GM12878 (cell line): Measurements from ENCODE around the gene TRMT44. TPM values are rescaled to one million over a fixed set of nuclear protein-coding genes. Genes with fewer than 3 reads are reported as not detected.
A peak's percentile ranks its signal among the peaks of the same experiment; 100 is the strongest.

Experiments
- ATAC-seq: fragments of 200-7000 bp; cut with Tn5 transposase; 3 replicates; pipeline ENCODE4 v1.9.1; 2020; ENCODE audit warnings: mild to moderate bottlenecking, moderate library complexity
- Bru-seq: library from RNA; stranded (reverse); fragments of 400-500 nt; gene quantifications from one replicate; lab custom pipeline; 2021; lab: Mats Ljungman, UMichigan
- BruChase-seq, 2 experiments: library from RNA; stranded (reverse); fragments of 400-500 nt; gene quantifications; one replicate each; lab custom pipeline; 2021; lab: Mats Ljungman, UMichigan
- BruUV-seq: library from RNA; stranded (reverse); fragments of 400-500 nt; replicated peaks from 2 replicates; lab custom pipeline; 2021; lab: Mats Ljungman, UMichigan
- CTCF ChIA-PET: fragments of 300-600 bp; sonication (Branson Sonifier 250); formaldehyde crosslinking; extraction: SDS; loops from one replicate; lab custom pipeline; 2021; ENCODE audit warnings: inconsistent platforms; lab: Yijun Ruan, JAX
- POLR2A ChIA-PET: fragments of 350-600 bp; formaldehyde crosslinking; extraction: SDS; loops from one replicate; lab custom pipeline; 2021; ENCODE audit warnings: inconsistent platforms; lab: Charles Lee
- RAD21 ChIA-PET: fragments of 300-600 bp; sonication (Branson Sonifier 250); formaldehyde crosslinking; loops from one replicate; lab custom pipeline; 2023; ENCODE audit warnings: antibody characterized with exemption; ENCODE audit not compliant: unreplicated experiment; lab: Charles Lee
- SMC1A ChIA-PET: fragments of 300-600 bp; sonication (Branson Sonifier 250); formaldehyde crosslinking; loops from one replicate; lab custom pipeline; 2023; ENCODE audit not compliant: unreplicated experiment, uncharacterized antibody; lab: Charles Lee
- DNase-seq: peaks from one replicate; pipeline ENCODE4 v3.0.0-alpha.2; 2011; ENCODE audit warnings: low read depth, low spot score
- FAIRE-seq: peaks from 3 replicates; lab custom pipeline; 2011; peaks lifted over from hg19 to GRCh38; lab: Jason Lieb, UNC
- H2AFZ ChIP-seq: 2 replicates; pipeline ENCODE4 v1.6.0; 2011; ENCODE audit warnings: low read depth, low read length, control low read depth; ENCODE audit not compliant: control insufficient read depth
- H3K27ac ChIP-seq: 2 replicates; pipeline ENCODE4 v1.5.1; 2011; ENCODE audit warnings: control low read depth; ENCODE audit not compliant: control insufficient read depth, insufficient read depth
- H3K27me3 ChIP-seq, 2 experiments: replicated peaks in 1 of 2; 2 replicates each; pipeline versions ENCODE4 v1.6.0 to v1.6.1; 2011; ENCODE audit warnings: low read length in 1 of 2; ENCODE audit not compliant: control insufficient read depth in 2 of 2, insufficient read depth in 2 of 2
- H3K36me3 ChIP-seq, 2 experiments: 2 replicates each; pipeline ENCODE4 v1.5.1; 2011; ENCODE audit warnings: low read length in 1 of 2; ENCODE audit not compliant: control insufficient read depth in 2 of 2, insufficient read depth in 2 of 2
- H3K4me1 ChIP-seq: 2 replicates; pipeline ENCODE4 v1.6.1; 2011; ENCODE audit warnings: mild to moderate bottlenecking, low read length, moderate library complexity, mixed read lengths; ENCODE audit not compliant: control insufficient read depth, insufficient read depth
- H3K4me2 ChIP-seq: 2 replicates; pipeline ENCODE4 v1.6.0; 2011; ENCODE audit warnings: control low read depth; ENCODE audit not compliant: control insufficient read depth, insufficient read depth
- H3K4me3 ChIP-seq: fragments of 200-600 bp; sonication (generic); 2 replicates; pipeline ENCODE4 v1.5.1; 2016
- H3K79me2 ChIP-seq: 2 replicates; pipeline ENCODE4 v1.6.0; 2011; ENCODE audit warnings: low read length; ENCODE audit not compliant: control insufficient read depth, insufficient read depth
- H3K9ac ChIP-seq: 2 replicates; pipeline ENCODE4 v1.8.0; 2011; ENCODE audit warnings: low read length, control low read depth, mixed read lengths; ENCODE audit not compliant: control insufficient read depth, insufficient read depth
- H3K9me3 ChIP-seq: replicated peaks from 3 replicates; pipeline ENCODE4 v1.5.1; 2011; ENCODE audit warnings: mild to moderate bottlenecking, low read length; ENCODE audit not compliant: control insufficient read depth, insufficient read depth
- H4K20me1 ChIP-seq: 2 replicates; pipeline ENCODE4 v1.6.0; 2011; ENCODE audit not compliant: control insufficient read depth, insufficient read depth
- ATF3 ChIP-seq: IDR thresholded peaks from 2 replicates; pipeline ENCODE4 v1.6.1; 2011; ENCODE audit warnings: low read depth, mild to moderate bottlenecking, low read length, moderate library complexity, borderline replicate concordance; ENCODE audit errors: extremely low read depth
- ATF7 ChIP-seq: fragments of 450-650 bp; IDR thresholded peaks from 2 replicates; pipeline ENCODE4 v1.6.1; 2016; ENCODE audit warnings: low read depth, mild to moderate bottlenecking
- BRCA1 ChIP-seq: IDR thresholded peaks from 2 replicates; pipeline ENCODE4 v1.6.1; 2011; ENCODE audit warnings: low read depth, low read length, improper control_type of control experiment
- CHD4 ChIP-seq: fragments of 200-600 bp; sonication (generic); IDR thresholded peaks from 2 replicates; pipeline ENCODE4 v1.6.1; 2016; ENCODE audit warnings: mild to moderate bottlenecking
- ETV6 ChIP-seq, 2 experiments: fragments of 450-650 bp in 1 of 2; IDR thresholded peaks in 1 of 2; conservative IDR thresholded peaks in 1 of 2; 2 replicates each; pipeline ENCODE4 v1.6.1; 2014; ENCODE audit warnings: antibody characterized with exemption in 1 of 2, borderline replicate concordance in 1 of 2, low read depth in 1 of 2, mild to moderate bottlenecking in 1 of 2, moderate library complexity in 1 of 2
- IKZF2 ChIP-seq, 2 experiments: fragments of 450-650 bp; IDR thresholded peaks; 2 replicates each; pipeline ENCODE4 v1.6.1; 2017; ENCODE audit warnings: mild to moderate bottlenecking in 2 of 2, moderate library complexity in 2 of 2
- IRF4 ChIP-seq: IDR thresholded peaks from 2 replicates; pipeline ENCODE4 v1.6.1; 2011; ENCODE audit warnings: low read depth, low read length
- JUNB ChIP-seq: IDR thresholded peaks from 2 replicates; pipeline ENCODE4 v1.6.1; 2016; ENCODE audit warnings: antibody characterized with exemption, mild to moderate bottlenecking
- NFYB ChIP-seq: IDR thresholded peaks from 2 replicates; pipeline ENCODE4 v1.6.1; 2011; ENCODE audit warnings: low read depth, mild to moderate bottlenecking, low read length, improper control_type of control experiment, moderate library complexity; ENCODE audit not compliant: insufficient read depth
- POU2F2 ChIP-seq: IDR thresholded peaks from 3 replicates; pipeline ENCODE4 v1.6.1; 2011; ENCODE audit warnings: low read depth, mild to moderate bottlenecking, low read length, borderline replicate concordance
- RB1 ChIP-seq: fragments of 450-650 bp; formaldehyde crosslinking; IDR thresholded peaks from 2 replicates; pipeline ENCODE4 v1.6.1; 2017; ENCODE audit warnings: mild to moderate bottlenecking, borderline replicate concordance
- RBBP5 ChIP-seq: fragments of 200-600 bp; sonication (generic); conservative IDR thresholded peaks from 2 replicates; pipeline ENCODE4 v1.6.1; 2016
- SREBF1 ChIP-seq: IDR thresholded peaks from 2 replicates; pipeline ENCODE4 v1.6.1; 2012; ENCODE audit warnings: mild to moderate bottlenecking, low read length
- SREBF2 ChIP-seq: IDR thresholded peaks from 2 replicates; pipeline ENCODE4 v1.6.1; 2012; ENCODE audit warnings: mild to moderate bottlenecking, low read length
- SUPT20H ChIP-seq: IDR thresholded peaks from 2 replicates; pipeline ENCODE4 v1.6.1; 2011; ENCODE audit warnings: low read depth, mild to moderate bottlenecking, low read length, moderate library complexity, borderline replicate concordance; ENCODE audit not compliant: control insufficient read depth
- TARDBP ChIP-seq: IDR thresholded peaks from 2 replicates; pipeline ENCODE4 v1.6.1; 2016; ENCODE audit warnings: borderline replicate concordance
- YBX1 ChIP-seq: fragments of 450-650 bp; IDR thresholded peaks from 2 replicates; pipeline ENCODE4 v1.6.1; 2016; ENCODE audit warnings: antibody characterized with exemption
- ZNF217 ChIP-seq: fragments of 450-650 bp; IDR thresholded peaks from 2 replicates; pipeline ENCODE4 v1.6.1; 2017; ENCODE audit warnings: antibody characterized with exemption, mild to moderate bottlenecking
- ZNF384 ChIP-seq: IDR thresholded peaks from 2 replicates; pipeline ENCODE4 v1.6.1; 2012; ENCODE audit warnings: low read depth, mild to moderate bottlenecking, low read length, improper control_type of control experiment, borderline replicate concordance
- WGBS: methylation state at CpG from one replicate; pipeline ENCODE4 v1.1.6; 2016; ENCODE audit warnings: low lambda C conversion rate; ENCODE audit not compliant: insufficient replicate concordance, insufficient coverage; ENCODE audit errors: missing lambda C conversion rate; 5-methylcytosine and 5-hydroxymethylcytosine counted together
- in situ Hi-C: fragments of 300-500 bp; cut with MboI; formaldehyde crosslinking; loops from 9 replicates; pipeline ENCODE4 v1.14.3; 2018; ENCODE audit warnings: mixed read lengths
- intact Hi-C: fragments of 100-400 bp; cut with micrococcal nuclease; formaldehyde crosslinking; loops from one replicate; pipeline ENCODE4 v1.14.2; 2022; ENCODE audit not compliant: unreplicated experiment
- long read RNA-seq, 2 experiments: library from polyadenylated mRNA; unstranded; transcript quantifications; one replicate each; pipeline ENCODE4 v2.0.0, GENCODE V29; 2019 to 2020
- polyA minus RNA-seq, 3 experiments: library from RNA; depleted of rRNA, polyadenylated mRNA; stranded (reverse); fragments of >200 nt; gene quantifications; 2 replicates each; pipeline ENCODE4 v1.2.3, GENCODE V29; 2011
- polyA plus RNA-seq, 11 experiments: library from polyadenylated mRNA; depleted of rRNA in 4 of 11; unstranded in 6 of 11; stranded (reverse) in 5 of 11; fragments of >200 nt; fragmentation: Nextera tagmentation in 4 of 11; fragmentation: Illumina TruSeq in 1 of 11; extraction: Ambion mirVana in 4 of 11; extraction: Trizol in 1 of 11; gene quantifications; 1 replicate in 1 of 11; 2 replicates in 10 of 11; pipeline versions ENCODE4 v1.2.1 to v1.2.3, GENCODE V29; 2011 to 2016; ENCODE audit warnings: inconsistent platforms in 2 of 11, missing spikeins in 2 of 11, low read depth in 1 of 11
- total RNA-seq, 4 experiments: library from RNA; depleted of rRNA in 3 of 4; stranded (reverse); fragments of >200 nt in 3 of 4; fragmentation: Illumina TruSeq in 1 of 4; extraction: Trizol in 1 of 4; gene quantifications; 2 replicates each; pipeline versions ENCODE4 v1.2.1 to v1.2.3, GENCODE V29; 2013 to 2021

TRMT44 gene
- 102 and 111 TPM in 2 replicates for total RNA-seq (2013; cell fraction: nucleolus; rRNA removed)
- total RNA-seq (2014; rRNA removed) (11.3 and 15.8 TPM in 2 replicates), total RNA-seq (2014; rRNA removed; fragmentation: Illumina TruSeq; extraction: Trizol) (8.5 and 9.2 TPM in 2 replicates), total RNA-seq (2021) (16.6 and 18.5 TPM in 2 replicates), polyA plus RNA-seq (2011; rRNA removed) (9.2 and 10.0 TPM in 2 replicates), polyA plus RNA-seq (2014; fragmentation: Illumina TruSeq; extraction: Trizol) (7.0 and 7.2 TPM in 2 replicates), polyA plus RNA-seq (2014; fragmentation: Nextera tagmentation; extraction: Ambion mirVana) (1 to 10 TPM; 1.3 to 2.3 TPM), polyA plus RNA-seq (2014; rRNA removed) (12.8 and 14.1 TPM in 2 replicates), polyA plus RNA-seq (2016; fragmentation: Nextera tagmentation; extraction: Ambion mirVana) (10 to 100 TPM; 11.1 to 11.5 TPM), polyA minus RNA-seq (2011; rRNA and poly(A)+ RNA removed) (11.7 and 15.8 TPM in 2 replicates), Bru-seq, nascent RNA (percentile 77 among the genes with signal in this experiment), BruChase-seq, experiment 1, labeled RNA remaining after a 6-hour chase (percentile 69 among the genes with signal in this experiment), BruChase-seq, experiment 2, labeled RNA remaining after a 2-hour chase (percentile 73 among the genes with signal in this experiment)
- polyA plus RNA-seq (2011; ENCODE audit: low read depth), result 4.4 TPM
- 8.3 and 11.6 TPM in 2 replicates for polyA plus RNA-seq (2011; cell fraction: cytosol; rRNA removed)
- 35.3 and 35.5 TPM in 2 replicates for polyA plus RNA-seq (2011; cell fraction: nucleus; rRNA removed)
- polyA plus RNA-seq (2012), result 7.5 and 8.4 TPM in 2 replicates
- polyA minus RNA-seq (2011; cell fraction: cytosol; rRNA and poly(A)+ RNA removed), result 4.7 and 6.0 TPM in 2 replicates
- polyA minus RNA-seq (2011; cell fraction: nucleus; rRNA and poly(A)+ RNA removed), result 27.3 and 51.9 TPM in 2 replicates
- long read RNA-seq, experiment 1, partial matches to known transcripts, result 1 of 5 reads
- long read RNA-seq, experiment 1, other reads (novel, unspliced or antisense), result 3 of 5 reads
- long read RNA-seq, experiment 2, partial matches to known transcripts, result 2 of 6 reads
- long read RNA-seq, experiment 2, other reads (novel, unspliced or antisense), result 2 of 6 reads

- peak within 1 kb of the TSS; percentile 73 for H3K4me2 ChIP-seq
- peak within 1 kb of the TSS; percentile 96 for H3K27ac ChIP-seq
- H3K36me3 ChIP-seq, result no peaks in the 10 kb centered on the region; a peak in 1 of 4 replicates
- in situ Hi-C loops, result no loop called here
- peak within 1 kb of the TSS; percentile 87 for H3K4me3 ChIP-seq
- WGBS, result under 1% methylated on average over 54 of the region's 60 CpGs
- CTCF ChIA-PET, result interaction anchor here (1.2 kb wide), 1 partner anchor 264 kb away, joined by 3 read pairs; no protein-coding TSS in a partner anchor
- peak; percentile 74 for DNase-seq
- no peaks in the 10 kb centered on the region for H3K27me3 ChIP-seq
- SMC1A ChIA-PET, result interaction anchor here (0.9 to 2.5 kb wide), 4 partner anchors 10 to 23 kb away, joined by 3 to 8 read pairs (median 4); no protein-coding TSS in a partner anchor
- H3K9ac ChIP-seq, result peak within 1 kb of the TSS; percentile 80
- peak within 1 kb of the TSS; percentile 82 for H2AFZ ChIP-seq
- FAIRE-seq, result peak; percentile 96
- H3K79me2 ChIP-seq, result peaks cover 70% of the 10 kb centered on the region
- H3K9me3 ChIP-seq, result peaks cover 1% of the 10 kb centered on the region; the same call in 1 of the 3 replicates
- ATAC-seq, result peak; percentile 87
- intact Hi-C loops, result no loop called here
- POLR2A ChIA-PET, result interaction anchor here (1.8 to 2.6 kb wide), 2 partner anchors 13 to 21 kb away, joined by 7 to 11 read pairs; no protein-coding TSS in a partner anchor
- H4K20me1 ChIP-seq, result no peaks in the 10 kb centered on the region
- BruUV-seq, result no TSS peak
- RAD21 ChIA-PET, result interaction anchor here (2.1 kb wide), 1 partner anchor 12 kb away, joined by 9 read pairs; no protein-coding TSS in a partner anchor
- H3K4me1 ChIP-seq, result peaks cover 12% of the 10 kb centered on the region
- TF ChIP-seq ATF7 (peak; percentile 92; the same call in 1 of the 2 replicates), YBX1 (no peak), POU2F2 (peak; percentile 78; the same call in 1 of the 3 replicates), IKZF2 (IDR thresholded peaks at IDR 0.05) (peak; percentile 59 to 78; a peak in 3 of 4 replicates), SREBF2 (no peak), JUNB (no peak), ETV6 (conservative IDR thresholded peaks at IDR 0.05 in 1 of 2, IDR thresholded peaks at IDR 0.05 in 1 of 2; ENCODE audit: borderline replicate concordance in 1 of 2, low read depth in 1 of 2) (0 out of 4 replicates have a peak, but pooled peaks of 1 of the 2 experiments have one; percentile 27), NFYB (no peak), BRCA1 (peak; percentile 43; the same call in 1 of the 2 replicates), RBBP5 (no peak), CHD4 (no peak), TARDBP (peak; percentile 81; the same call in 1 of the 2 replicates), IRF4 (0 out of 2 replicates have a peak, but pooled peaks have one; percentile 52), ZNF384 (no peak), SUPT20H (no peak), RB1 (peak; percentile 67; the same call in 1 of the 2 replicates), SREBF1 (no peak), ZNF217 (no peak), ATF3 (peak; percentile 97)
Measured at GRCh38 chr4:8440492-8441311, at the start of gene TRMT44, which contains the start of gene ACOX3. Gene TRMT44 (plus strand): TSS chr4:8440777. CDS start chr4:8440823, 46 bp downstream. Gene ACOX3 (minus strand): TSS chr4:8440723. CDS start chr4:8416521, 24,202 bp downstream.
